ENCODE results near the gene BTF3. TPM values are rescaled to one million over a fixed set of nuclear protein-coding genes. Genes with fewer than 3 reads are reported as not detected.

BTF3 gene
- total and polyA plus RNA-seq, 2 of the 8 experiments (the other 6 are each of a cell fraction or from before 2014, with no cell fraction given) = 396 to 754 TPM

- TF ChIP-seq, protein P1, sequence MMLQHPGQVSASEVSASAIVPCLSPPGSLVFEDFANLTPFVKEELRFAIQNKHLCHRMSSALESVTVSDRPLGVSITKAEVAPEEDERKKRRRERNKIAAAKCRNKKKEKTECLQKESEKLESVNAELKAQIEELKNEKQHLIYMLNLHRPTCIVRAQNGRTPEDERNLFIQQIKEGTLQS (IDR thresholded peaks at IDR 0.05; ENCODE audit: insufficient read depth, low read depth, low read length) = no peak
- peak; percentile 95 for TF ChIP-seq RNF2 (IDR thresholded peaks at IDR 0.05; ENCODE audit: borderline replicate concordance, low read depth, low read length, missing control alignments, poor library complexity, severe bottlenecking)
- TF ChIP-seq CHD2 (IDR thresholded peaks at IDR 0.05; ENCODE audit: low read length) = no peak
- no peak for TF ChIP-seq SP1 (IDR thresholded peaks at IDR 0.05; ENCODE audit: low read depth, low read length)
- peak; percentile 98 for TF ChIP-seq SUZ12 (IDR thresholded peaks at IDR 0.05; ENCODE audit: low read length)
- no peak for TF ChIP-seq EGR1 (IDR thresholded peaks at IDR 0.05; ENCODE audit: borderline replicate concordance, low read depth, low read length)
- TF ChIP-seq RXRA (IDR thresholded peaks at IDR 0.05; ENCODE audit: insufficient read depth, low read depth, low read length) = no peak
- TF ChIP-seq NANOG (IDR thresholded peaks at IDR 0.05; ENCODE audit: insufficient read depth, low read depth, low read length, poor library complexity, severe bottlenecking) = no peak
- TF ChIP-seq RBBP5 (IDR thresholded peaks at IDR 0.05; ENCODE audit: borderline replicate concordance, low read depth, low read length) = 0 out of 2 replicates have a peak, but pooled peaks have one; percentile 15
These were observed 47.5 kb upstream of the BTF3 start (continued) for GRCh38 chr5:73450672-73451223.
